GM23338 (cell line): Measurements from ENCODE around the gene RNF217. TPM values are rescaled to one million over a fixed set of nuclear protein-coding genes. Genes with fewer than 3 reads are reported as not detected.

Experiments
- ATAC-seq: fragments of 200-7000 bp; cut with Tn5 transposase; 3 replicates; pipeline ENCODE4 v1.9.1; 2020
- DNase-seq: peaks from one replicate; pipeline ENCODE4 v3.0.0-alpha.2; 2015; ENCODE audit warnings: low spot score
- H2AFZ ChIP-seq: fragments of 200-600 bp; sonication (generic); 2 replicates; pipeline ENCODE4 v1.8.0; 2016; ENCODE audit warnings: antibody characterized with exemption, mild to moderate bottlenecking, moderate library complexity
- H3F3A ChIP-seq: fragments of 200-600 bp; sonication (generic); replicated peaks from 2 replicates; pipeline ENCODE4 v1.8.0; 2017; ENCODE audit warnings: antibody characterized with exemption, mixed run types, low read depth
- H3K27ac ChIP-seq: fragments of 200-600 bp; sonication (generic); 2 replicates; pipeline ENCODE4 v1.6.1; 2016; ENCODE audit warnings: low read depth
- H3K27me3 ChIP-seq: fragments of 200-600 bp; sonication (generic); 2 replicates; pipeline ENCODE4 v1.8.0; 2016; ENCODE audit warnings: mild to moderate bottlenecking, mixed run types, moderate library complexity; ENCODE audit not compliant: insufficient read depth
- H3K36me3 ChIP-seq: fragments of 200-600 bp; sonication (generic); 2 replicates; pipeline ENCODE4 v1.8.0; 2016; ENCODE audit warnings: mild to moderate bottlenecking; ENCODE audit not compliant: insufficient read depth
- H3K4me1 ChIP-seq: fragments of 200-600 bp; sonication (generic); 2 replicates; pipeline ENCODE4 v1.8.0; 2016; ENCODE audit warnings: mild to moderate bottlenecking, moderate library complexity; ENCODE audit not compliant: insufficient read depth
- H3K4me2 ChIP-seq: fragments of 200-600 bp; sonication (generic); 2 replicates; pipeline ENCODE4 v1.7.1; 2017; ENCODE audit warnings: mixed run types
- H3K4me3 ChIP-seq: fragments of 200-600 bp; sonication (generic); 2 replicates; pipeline ENCODE4 v1.6.1; 2016; ENCODE audit warnings: mixed run types
- H3K79me2 ChIP-seq: fragments of 200-600 bp; sonication (generic); replicated peaks from 2 replicates; pipeline ENCODE4 v1.8.0; 2017; ENCODE audit warnings: mild to moderate bottlenecking; ENCODE audit not compliant: insufficient read depth
- H3K9me2 ChIP-seq: fragments of 200-600 bp; sonication (generic); 2 replicates; pipeline ENCODE4 v1.8.0; 2017; ENCODE audit not compliant: insufficient read depth
- H4K20me1 ChIP-seq: fragments of 200-600 bp; sonication (generic); replicated peaks from 2 replicates; pipeline ENCODE4 v1.8.0; 2017; ENCODE audit warnings: mild to moderate bottlenecking; ENCODE audit not compliant: insufficient read depth
- H3K27ac Mint-ChIP-seq: 2 replicates; pipeline ENCODE4 v1.8.0; 2020; ENCODE audit warnings: inconsistent platforms, mild to moderate bottlenecking, moderate library complexity, mixed read lengths
- H3K27me3 Mint-ChIP-seq: 3 replicates; pipeline ENCODE4 v1.8.0; 2022; ENCODE audit warnings: low read depth, mild to moderate bottlenecking, moderate library complexity, mixed read lengths, inconsistent platforms; ENCODE audit not compliant: insufficient read depth, poor library complexity
- H3K36me3 Mint-ChIP-seq: 3 replicates; pipeline ENCODE4 v1.8.0; 2021; ENCODE audit warnings: low read depth, mild to moderate bottlenecking, inconsistent platforms, moderate library complexity, mixed read lengths
- H3K4me1 Mint-ChIP-seq: 3 replicates; pipeline ENCODE4 v1.8.0; 2020; ENCODE audit warnings: mild to moderate bottlenecking, inconsistent platforms, mixed read lengths
- H3K4me3 Mint-ChIP-seq: 3 replicates; pipeline ENCODE4 v1.8.0; 2021; ENCODE audit warnings: moderate library complexity, mild to moderate bottlenecking, inconsistent platforms, mixed read lengths
- H3K9me3 Mint-ChIP-seq: 3 replicates; pipeline ENCODE4 v1.8.0; 2020; ENCODE audit warnings: moderate library complexity, mild to moderate bottlenecking, inconsistent platforms, mixed read lengths
- CTCF ChIP-seq, 2 experiments: fragments of 200-600 bp in 1 of 2; sonication (generic) in 1 of 2; conservative IDR thresholded peaks; 2 replicates each; pipeline versions ENCODE4 v1.5.1 to v1.6.1; 2016 to 2017; ENCODE audit warnings: antibody characterized with exemption in 2 of 2, low read depth in 2 of 2, mild to moderate bottlenecking in 2 of 2, moderate library complexity in 1 of 2
- ETS1 ChIP-seq: IDR thresholded peaks from 2 replicates; pipeline ENCODE4 v1.6.1; 2016; ENCODE audit warnings: antibody characterized with exemption
- EZH2 ChIP-seq: fragments of 200-600 bp; sonication (generic); IDR thresholded peaks from one replicate; pipeline ENCODE4 v1.8.0; 2017; ENCODE audit warnings: antibody characterized with exemption, mild to moderate bottlenecking, low read depth; ENCODE audit not compliant: unreplicated experiment
- JUNB ChIP-seq: IDR thresholded peaks from one replicate; pipeline ENCODE4 v1.6.1; 2016; ENCODE audit warnings: antibody characterized with exemption; ENCODE audit not compliant: unreplicated experiment
- POLR2AphosphoS5 ChIP-seq: IDR thresholded peaks from 2 replicates; pipeline ENCODE4 v1.6.1; 2016; ENCODE audit warnings: antibody characterized with exemption, low read depth
- REST ChIP-seq: IDR thresholded peaks from one replicate; pipeline ENCODE4 v1.6.1; 2018; ENCODE audit warnings: antibody characterized with exemption; ENCODE audit not compliant: unreplicated experiment
- ZNF114 ChIP-seq: fragments of 250-450 bp; sonication (Bioruptor Pico); IDR thresholded peaks from 2 replicates; pipeline ENCODE4 v1.5.0; 2020; ENCODE audit warnings: mild to moderate bottlenecking, moderate library complexity
- ZNF331 ChIP-seq: fragments of 250-450 bp; sonication (Bioruptor Pico); IDR thresholded peaks from 2 replicates; pipeline ENCODE4 v1.5.0; 2020; ENCODE audit warnings: low read depth, mild to moderate bottlenecking, moderate library complexity
- ZNF462 ChIP-seq: fragments of 250-450 bp; sonication (Bioruptor Pico); IDR thresholded peaks from 2 replicates; pipeline ENCODE4 v1.5.0; 2020; ENCODE audit warnings: mild to moderate bottlenecking, moderate library complexity
- polyA plus RNA-seq: library from polyadenylated mRNA; unstranded; fragments of >200 nt; fragmentation: Nextera tagmentation; extraction: Ambion mirVana; gene quantifications from 2 replicates; pipeline ENCODE4 v1.2.1, GENCODE V29; 2016
- total RNA-seq: library from RNA; depleted of rRNA; stranded (reverse); fragments of >200 nt; shearing (Covaris generic); gene quantifications from 2 replicates; pipeline ENCODE4 v1.2.3, GENCODE V29; 2014

Gene RNF217
- total and polyA plus RNA-seq, 2 experiments from 2014 or later: 1.7 to 6.2 TPM

- Histone ChIP-seq H2AFZ (peak overlapping the region; percentile 5; the same call in 1 of the 2 replicates), H3F3A (no peaks in the 10 kb centered on the region), H3K27ac (no peak overlapping the region), H3K4me2 (0 out of 2 replicates have a peak overlapping the region, but pooled peaks have one; percentile 25), H4K20me1 (no peaks in the 10 kb centered on the region), H3K4me1 (peaks cover 8% of the 10 kb centered on the region; the same call in 1 of the 2 replicates), H3K9me2 (no peaks in the 10 kb centered on the region), H3K4me3 (no peak overlapping the region), H3K79me2 (no peaks in the 10 kb centered on the region), H3K27me3 (peaks cover 9% of the 10 kb centered on the region), H3K36me3 (no peaks in the 10 kb centered on the region)
- TF ChIP-seq EZH2 (no peak), ZNF462 (peak; percentile 62; the same call in 1 of the 2 replicates)
- Mint-ChIP-seq H3K27me3 (peaks cover 10% of the 10 kb centered on the region), H3K4me1 (peaks cover 35% of the 10 kb centered on the region), H3K9me3 (peaks cover 3% of the 10 kb centered on the region; the same call in 2 of the 3 replicates), H3K4me3 (no peak overlapping the region; the same call in 2 of the 3 replicates), H3K36me3 (no peaks in the 10 kb centered on the region), H3K27ac (peak overlapping the region; percentile 68)
- ATAC-seq: peak; percentile 32
- DNase-seq: peak; percentile 25
Measured at GRCh38 chr6:125104425-125104824, 142.2 kb downstream of the RNF217 start.

GRCh38 chr6:125107048-125107447 is 144.8 kb downstream of the RNF217 start:
- Histone ChIP-seq H3K27ac (no peak overlapping the region), H2AFZ (no peak overlapping the region), H3K27me3 (no peaks in the 10 kb centered on the region), H3K36me3 (no peaks in the 10 kb centered on the region; the same call in 1 of the 2 replicates), H3F3A (no peaks in the 10 kb centered on the region), H3K79me2 (no peaks in the 10 kb centered on the region), H3K4me2 (no peak overlapping the region), H3K4me1 (0 out of 2 replicates have a peak, but pooled peaks cover 4% of the 10 kb centered on the region), H4K20me1 (no peaks in the 10 kb centered on the region), H3K4me3 (no peak overlapping the region), H3K9me2 (no peaks in the 10 kb centered on the region)
- peaks cover 16% of the 10 kb centered on the region; the same call in 2 of the 3 replicates for H3K36me3 Mint-ChIP-seq
- DNase-seq: no peak
- peaks cover 29% of the 10 kb centered on the region for H3K9me3 Mint-ChIP-seq
- H3K27me3 Mint-ChIP-seq: no peaks in the 10 kb centered on the region
- H3K4me3 Mint-ChIP-seq: no peak overlapping the region
- H3K4me1 Mint-ChIP-seq: peaks cover 23% of the 10 kb centered on the region; the same call in 2 of the 3 replicates
- no peak for ATAC-seq
- H3K27ac Mint-ChIP-seq: no peak overlapping the region
- TF ChIP-seq CTCF (conservative IDR thresholded peaks at IDR 0.05; ENCODE audit: low read depth in 2 of 2): no peak
- no peak for TF ChIP-seq JUNB
- no peak for TF ChIP-seq ZNF331 (CRISPR knock-in tag)
- no peak for TF ChIP-seq ZNF114 (CRISPR knock-in tag)
- no peak for TF ChIP-seq REST
- no peak for TF ChIP-seq ETS1
- no peak for TF ChIP-seq POLR2AphosphoS5
